Panc1 (cell line): Measurements from ENCODE around the gene B4GALT2. TPM values are rescaled to one million over a fixed set of nuclear protein-coding genes. Genes with fewer than 3 reads are reported as not detected.

Experiments
- ATAC-seq: fragments of 200-7000 bp; cut with Tn5 transposase; 2 replicates; pipeline ENCODE4 v1.9.1; 2020; ENCODE audit warnings: mild to moderate bottlenecking, moderate library complexity
- BruUV-seq: library from RNA; stranded (reverse); fragments of 400-500 nt; replicated peaks from 2 replicates; lab custom pipeline; 2021; lab: Mats Ljungman, UMichigan
- CTCF ChIA-PET: fragments of 300-600 bp; sonication (Branson Sonifier 250); formaldehyde crosslinking; loops from one replicate; lab custom pipeline; 2022; ENCODE audit warnings: antibody characterized with exemption; lab: Charles Lee
- POLR2A ChIA-PET: fragments of 300-600 bp; sonication (Branson Sonifier 250); formaldehyde crosslinking; loops from one replicate; lab custom pipeline; 2022; ENCODE audit warnings: antibody characterized with exemption; lab: Charles Lee
- DNase-seq: peaks from one replicate; pipeline ENCODE4 v3.0.0-alpha.2; 2010; ENCODE audit warnings: low read depth, low spot score
- H3K27ac ChIP-seq: 2 replicates; pipeline ENCODE4 v1.5.1; 2011; ENCODE audit warnings: mild to moderate bottlenecking, low read length, inconsistent platforms
- H3K27me3 ChIP-seq: fragments of 200-500 bp; sonication (Bioruptor generic); 2 replicates; pipeline ENCODE4 v1.6.0; 2014; ENCODE audit warnings: low read length, inconsistent platforms; ENCODE audit not compliant: control insufficient read depth, insufficient read depth
- H3K36me3 ChIP-seq: fragments of 200-500 bp; sonication (Bioruptor generic); 2 replicates; pipeline ENCODE4 v1.5.1; 2014; ENCODE audit warnings: inconsistent platforms, mild to moderate bottlenecking, low read length, moderate library complexity; ENCODE audit not compliant: control insufficient read depth, insufficient read depth
- H3K4me1 ChIP-seq: 2 replicates; pipeline ENCODE4 v1.5.1; 2011; ENCODE audit warnings: inconsistent platforms, mild to moderate bottlenecking, low read length, moderate library complexity; ENCODE audit not compliant: control insufficient read depth, insufficient read depth
- H3K4me3 ChIP-seq, 2 experiments: 2 replicates each; pipeline ENCODE4 v1.5.1; 2011 to 2012; ENCODE audit warnings: low read depth in 2 of 2, low read length in 2 of 2, mild to moderate bottlenecking in 2 of 2, inconsistent platforms in 1 of 2, moderate library complexity in 1 of 2
- H3K9me3 ChIP-seq: fragments of 200-500 bp; sonication (Bioruptor generic); 2 replicates; pipeline ENCODE4 v1.5.1; 2014; ENCODE audit warnings: low read depth, mild to moderate bottlenecking, inconsistent platforms, low read length, moderate library complexity; ENCODE audit not compliant: control insufficient read depth, insufficient read depth
- POLR2AphosphoS5 ChIP-seq: IDR thresholded peaks from 2 replicates; pipeline ENCODE4 v1.6.1; 2012; ENCODE audit warnings: mild to moderate bottlenecking, low read depth, low read length, moderate library complexity
- SIN3A ChIP-seq: IDR thresholded peaks from 2 replicates; pipeline ENCODE4 v1.6.1; 2012; ENCODE audit warnings: low read depth, mild to moderate bottlenecking, low read length, moderate library complexity, borderline replicate concordance; ENCODE audit not compliant: insufficient read depth
- TCF7L2 ChIP-seq: IDR thresholded peaks from 2 replicates; pipeline ENCODE4 v1.6.1; 2011; ENCODE audit warnings: mild to moderate bottlenecking, low read depth, low read length, inconsistent platforms
- in situ Hi-C: cut with HindIII; loops from 2 replicates; pipeline ENCODE4 v1.10.0; 2016; ENCODE audit warnings: low sequenced_read_pairs, low pct_unique_long_range_greater_than_20kb
- intact Hi-C: fragments of 100-400 bp; cut with micrococcal nuclease; formaldehyde crosslinking; loops from one replicate; pipeline ENCODE4 v1.10.0; 2022; ENCODE audit not compliant: unreplicated experiment
- total RNA-seq: library from RNA; stranded (reverse); gene quantifications from one replicate; pipeline ENCODE4 v1.2.1, GENCODE V29; 2021; ENCODE audit not compliant: unreplicated experiment
- TF ChIP-seq, protein P1 (sequence below): fragments of 450-650 bp; IDR thresholded peaks from 2 replicates; pipeline ENCODE4 v1.5.1; 2017; ENCODE audit warnings: mild to moderate bottlenecking
- TF ChIP-seq, protein P2 (sequence below), 2 experiments: IDR thresholded peaks; 2 replicates each; pipeline ENCODE4 v1.6.1; 2011 to 2012; ENCODE audit warnings: low read depth in 2 of 2, control low read depth in 1 of 2, low read length in 1 of 2, mild to moderate bottlenecking in 1 of 2, moderate library complexity in 1 of 2; ENCODE audit not compliant: insufficient read depth in 1 of 2

Gene B4GALT2
- total RNA-seq, 1 experiment from 2014 or later = 90.1 TPM

DNA sequence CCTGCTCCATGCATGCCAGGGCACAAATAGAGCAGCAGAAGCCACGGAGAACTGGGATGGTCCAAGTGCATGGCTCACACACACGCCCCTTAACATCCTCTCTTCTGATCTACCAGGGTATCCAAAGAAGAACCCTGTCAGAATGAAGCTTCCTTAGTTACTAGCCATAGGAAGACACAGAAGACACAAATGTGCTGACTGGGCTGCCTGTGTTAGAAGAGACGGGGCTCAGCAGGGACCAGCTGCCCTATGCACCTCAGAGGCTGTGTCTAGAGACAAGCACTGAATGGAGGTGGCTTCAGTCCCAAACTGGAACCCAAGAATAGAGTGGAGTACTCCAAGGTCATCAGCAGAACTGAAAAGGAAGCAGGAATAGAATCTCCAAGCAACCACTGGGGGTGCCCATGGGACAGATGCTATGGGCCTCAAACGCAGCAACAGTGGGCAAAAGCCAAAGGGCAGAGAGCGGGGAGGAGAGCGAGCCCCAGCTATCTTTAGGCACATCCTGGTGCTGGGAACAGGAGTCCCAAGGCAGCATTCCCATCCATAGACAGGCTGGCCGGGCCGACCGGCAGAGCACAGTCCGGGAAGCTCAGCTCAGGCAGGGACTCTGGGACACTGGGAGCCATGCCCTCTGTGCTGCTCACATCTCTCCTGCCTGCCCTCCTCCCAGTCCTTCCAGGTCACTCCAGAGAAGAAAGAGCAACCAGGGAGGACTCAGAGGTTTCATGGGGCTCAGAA, 42.7 kb downstream of the B4GALT2 start:
- no peaks in the 10 kb centered on the region for H3K27me3 ChIP-seq
- no peak overlapping the region for H3K4me3 ChIP-seq
- BruUV-seq = no TSS peak
- no peak overlapping the region for H3K27ac ChIP-seq
- no peaks in the 10 kb centered on the region for H3K9me3 ChIP-seq
- ChIA-PET POLR2A (interaction anchor here (0.6 kb wide), 1 partner anchor 28 kb away, joined by 5 read pairs; no protein-coding TSS in a partner anchor), CTCF (no interaction called here)
- in situ Hi-C loops = no loop called here
- TF ChIP-seq POLR2AphosphoS5 = no peak
- TF ChIP-seq, protein P1, sequence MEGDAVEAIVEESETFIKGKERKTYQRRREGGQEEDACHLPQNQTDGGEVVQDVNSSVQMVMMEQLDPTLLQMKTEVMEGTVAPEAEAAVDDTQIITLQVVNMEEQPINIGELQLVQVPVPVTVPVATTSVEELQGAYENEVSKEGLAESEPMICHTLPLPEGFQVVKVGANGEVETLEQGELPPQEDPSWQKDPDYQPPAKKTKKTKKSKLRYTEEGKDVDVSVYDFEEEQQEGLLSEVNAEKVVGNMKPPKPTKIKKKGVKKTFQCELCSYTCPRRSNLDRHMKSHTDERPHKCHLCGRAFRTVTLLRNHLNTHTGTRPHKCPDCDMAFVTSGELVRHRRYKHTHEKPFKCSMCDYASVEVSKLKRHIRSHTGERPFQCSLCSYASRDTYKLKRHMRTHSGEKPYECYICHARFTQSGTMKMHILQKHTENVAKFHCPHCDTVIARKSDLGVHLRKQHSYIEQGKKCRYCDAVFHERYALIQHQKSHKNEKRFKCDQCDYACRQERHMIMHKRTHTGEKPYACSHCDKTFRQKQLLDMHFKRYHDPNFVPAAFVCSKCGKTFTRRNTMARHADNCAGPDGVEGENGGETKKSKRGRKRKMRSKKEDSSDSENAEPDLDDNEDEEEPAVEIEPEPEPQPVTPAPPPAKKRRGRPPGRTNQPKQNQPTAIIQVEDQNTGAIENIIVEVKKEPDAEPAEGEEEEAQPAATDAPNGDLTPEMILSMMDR = no peak
- peaks cover 9% of the 10 kb centered on the region for H3K4me1 ChIP-seq
- ATAC-seq (no peak), DNase-seq (no peak)
- H3K36me3 ChIP-seq = no peaks in the 10 kb centered on the region
- intact Hi-C loops = no loop called here

DNA sequence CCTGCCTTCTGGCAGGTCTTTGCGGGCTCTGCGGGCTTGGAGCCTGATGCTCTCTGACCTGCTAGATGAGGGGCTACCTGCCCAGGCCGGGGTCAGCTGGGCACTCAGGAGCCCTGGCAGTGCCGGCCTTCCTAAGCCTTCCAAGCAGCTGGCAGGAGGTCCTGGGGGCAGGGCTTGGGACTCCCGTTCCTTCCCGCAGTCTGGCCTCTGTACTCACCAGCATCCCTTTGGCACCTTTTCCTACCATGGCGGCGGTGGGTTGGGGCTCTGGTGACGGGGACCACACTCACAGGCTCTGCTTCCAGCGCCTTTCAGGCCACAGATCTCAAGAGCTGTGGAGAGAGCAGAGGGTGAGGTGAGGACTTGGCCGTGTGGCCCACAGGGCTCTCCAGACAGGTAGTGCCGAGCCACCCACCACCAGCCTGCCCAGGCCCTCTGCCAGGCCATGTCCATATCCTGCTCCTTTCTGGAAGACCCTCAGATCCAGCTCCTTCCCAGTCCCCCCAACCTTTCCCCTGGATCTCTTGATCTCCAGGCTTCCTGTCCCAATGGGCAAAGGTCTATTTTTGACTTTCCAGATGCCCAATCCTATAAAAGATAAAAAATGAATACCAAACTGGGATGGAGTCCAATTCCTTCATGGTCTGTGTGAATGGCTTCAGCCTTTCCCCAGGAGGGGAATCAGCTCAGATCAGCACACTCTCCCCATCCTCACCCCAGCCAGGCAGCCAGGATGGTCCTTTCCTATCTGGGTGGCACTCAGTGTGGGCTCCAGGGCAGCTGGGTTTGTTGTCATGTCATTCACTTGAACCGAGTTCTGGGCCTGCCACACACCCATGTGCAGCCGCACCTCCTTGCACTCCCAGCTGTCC, 45.3 kb downstream of the B4GALT2 start:
- ATAC-seq = peak; percentile 29

More for the DNA sequence above, 45.3 kb downstream of the B4GALT2 start:
- Histone ChIP-seq H3K36me3 (no peaks in the 10 kb centered on the region), H3K4me1 (peaks cover 15% of the 10 kb centered on the region), H3K4me3 (no peak overlapping the region), H3K9me3 (no peaks in the 10 kb centered on the region), H3K27ac (no peak overlapping the region), H3K27me3 (no peaks in the 10 kb centered on the region)
- DNase-seq = no peak
- no peak for TF ChIP-seq POLR2AphosphoS5
- TF ChIP-seq SIN3A = no peak
- TF ChIP-seq, protein P2, sequence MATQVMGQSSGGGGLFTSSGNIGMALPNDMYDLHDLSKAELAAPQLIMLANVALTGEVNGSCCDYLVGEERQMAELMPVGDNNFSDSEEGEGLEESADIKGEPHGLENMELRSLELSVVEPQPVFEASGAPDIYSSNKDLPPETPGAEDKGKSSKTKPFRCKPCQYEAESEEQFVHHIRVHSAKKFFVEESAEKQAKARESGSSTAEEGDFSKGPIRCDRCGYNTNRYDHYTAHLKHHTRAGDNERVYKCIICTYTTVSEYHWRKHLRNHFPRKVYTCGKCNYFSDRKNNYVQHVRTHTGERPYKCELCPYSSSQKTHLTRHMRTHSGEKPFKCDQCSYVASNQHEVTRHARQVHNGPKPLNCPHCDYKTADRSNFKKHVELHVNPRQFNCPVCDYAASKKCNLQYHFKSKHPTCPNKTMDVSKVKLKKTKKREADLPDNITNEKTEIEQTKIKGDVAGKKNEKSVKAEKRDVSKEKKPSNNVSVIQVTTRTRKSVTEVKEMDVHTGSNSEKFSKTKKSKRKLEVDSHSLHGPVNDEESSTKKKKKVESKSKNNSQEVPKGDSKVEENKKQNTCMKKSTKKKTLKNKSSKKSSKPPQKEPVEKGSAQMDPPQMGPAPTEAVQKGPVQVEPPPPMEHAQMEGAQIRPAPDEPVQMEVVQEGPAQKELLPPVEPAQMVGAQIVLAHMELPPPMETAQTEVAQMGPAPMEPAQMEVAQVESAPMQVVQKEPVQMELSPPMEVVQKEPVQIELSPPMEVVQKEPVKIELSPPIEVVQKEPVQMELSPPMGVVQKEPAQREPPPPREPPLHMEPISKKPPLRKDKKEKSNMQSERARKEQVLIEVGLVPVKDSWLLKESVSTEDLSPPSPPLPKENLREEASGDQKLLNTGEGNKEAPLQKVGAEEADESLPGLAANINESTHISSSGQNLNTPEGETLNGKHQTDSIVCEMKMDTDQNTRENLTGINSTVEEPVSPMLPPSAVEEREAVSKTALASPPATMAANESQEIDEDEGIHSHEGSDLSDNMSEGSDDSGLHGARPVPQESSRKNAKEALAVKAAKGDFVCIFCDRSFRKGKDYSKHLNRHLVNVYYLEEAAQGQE (IDR thresholded peaks at IDR 0.05; ENCODE audit: insufficient read depth in 1 of 2, low read depth in 2 of 2, low read length in 1 of 2) = no peak
- no peak for TF ChIP-seq TCF7L2
- intact Hi-C loops (no loop called here), in situ Hi-C loops (no loop called here)
- ChIA-PET POLR2A (no interaction called here), CTCF (no interaction called here)
- BruUV-seq = no TSS peak
